ENCODE measurements around the gene ADAMTS12. TPM values are rescaled to one million over a fixed set of nuclear protein-coding genes. Genes with fewer than 3 reads are reported as not detected.

ADAMTS12 gene
- total RNA-seq, 1 experiment from 2014 or later: 1.2 TPM

DNA sequence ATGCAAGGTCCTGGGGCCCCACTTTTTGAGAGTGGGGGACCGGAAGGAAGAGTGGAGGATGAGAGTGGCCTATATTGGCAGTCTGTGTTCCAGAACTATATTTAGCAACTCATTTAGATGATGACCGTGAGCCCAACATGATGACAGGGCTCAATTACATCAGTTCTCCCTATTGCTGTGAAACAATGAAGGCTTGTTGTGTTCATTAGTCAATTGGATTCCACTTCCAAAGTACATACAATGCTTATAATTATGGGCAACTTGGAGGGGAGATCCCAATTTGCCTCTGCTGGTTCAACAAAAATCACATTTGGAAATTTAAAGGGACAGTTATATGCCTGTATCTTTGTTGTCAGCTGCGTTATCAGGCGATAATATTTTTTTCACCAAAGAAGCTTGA is 360.0 kb downstream of the ADAMTS12 start:
- no peak for DNase-seq
- TF ChIP-seq CTCF (IDR thresholded peaks at IDR 0.05; ENCODE audit: unreplicated experiment): no peak
- intact Hi-C loops (cut with micrococcal nuclease; ENCODE audit: unreplicated experiment): no loop called here
- CTCF ChIA-PET: no interaction called here
- Mint-ChIP-seq H3K27me3 (ENCODE audit: unreplicated experiment) (peaks cover 26% of the 10 kb centered on the region), H3K4me3 (ENCODE audit: low read depth, unreplicated experiment) (no peak overlapping the region), H3K9me3 (ENCODE audit: low read depth, unreplicated experiment) (peaks cover 8% of the 10 kb centered on the region), H3K36me3 (ENCODE audit: insufficient read depth, unreplicated experiment) (no peaks in the 10 kb centered on the region), H3K4me1 (ENCODE audit: low read depth, unreplicated experiment) (no peaks in the 10 kb centered on the region), H3K27ac (ENCODE audit: unreplicated experiment) (no peak overlapping the region)
- BruUV-seq (replicated peaks): no TSS peak

DNA sequence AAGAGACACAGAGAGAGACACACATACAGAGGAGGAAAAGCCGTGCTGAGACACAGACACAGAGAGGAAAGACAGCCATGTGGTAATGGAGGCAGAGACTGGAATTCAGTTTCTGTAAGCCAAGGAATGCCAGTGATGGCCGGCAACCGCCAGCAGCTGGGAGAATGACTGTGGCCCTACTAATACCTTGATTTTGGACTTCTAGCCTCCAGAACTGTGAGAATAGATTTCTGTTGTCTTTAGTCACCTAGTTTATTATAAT is 360.8 kb downstream of the ADAMTS12 start:
- H3K4me3 Mint-ChIP-seq (ENCODE audit: low read depth, unreplicated experiment): no peak overlapping the region
- no peak for DNase-seq
- no peak for TF ChIP-seq CTCF (IDR thresholded peaks at IDR 0.05; ENCODE audit: unreplicated experiment)
- H3K9me3 Mint-ChIP-seq (ENCODE audit: low read depth, unreplicated experiment): peaks cover 8% of the 10 kb centered on the region
- H3K36me3 Mint-ChIP-seq (ENCODE audit: insufficient read depth, unreplicated experiment): no peaks in the 10 kb centered on the region
- CTCF ChIA-PET: no interaction called here
- H3K27me3 Mint-ChIP-seq (ENCODE audit: unreplicated experiment): peaks cover 24% of the 10 kb centered on the region
- H3K27ac Mint-ChIP-seq (ENCODE audit: unreplicated experiment): no peak overlapping the region
- intact Hi-C loops (cut with micrococcal nuclease; ENCODE audit: unreplicated experiment): no loop called here
- H3K4me1 Mint-ChIP-seq (ENCODE audit: low read depth, unreplicated experiment): no peaks in the 10 kb centered on the region
- BruUV-seq (replicated peaks): no TSS peak

GRCh38 chr5:33530183-33531036 is 361.4 kb downstream of the ADAMTS12 start:
- no peaks in the 10 kb centered on the region for H3K36me3 Mint-ChIP-seq (ENCODE audit: insufficient read depth, unreplicated experiment)
- no peak for TF ChIP-seq CTCF (IDR thresholded peaks at IDR 0.05; ENCODE audit: unreplicated experiment)
- CTCF ChIA-PET: interaction anchor here (0.5 kb wide), 1 partner anchor 23 kb away, joined by 4 read pairs; no protein-coding TSS in a partner anchor
- intact Hi-C loops (cut with micrococcal nuclease; ENCODE audit: unreplicated experiment): no loop called here
- peaks cover 5% of the 10 kb centered on the region for H3K9me3 Mint-ChIP-seq (ENCODE audit: low read depth, unreplicated experiment)
- no peak overlapping the region for H3K4me3 Mint-ChIP-seq (ENCODE audit: low read depth, unreplicated experiment)
- H3K27me3 Mint-ChIP-seq (ENCODE audit: unreplicated experiment): peaks cover 18% of the 10 kb centered on the region
- DNase-seq: no peak
- BruUV-seq (replicated peaks): no TSS peak
- H3K27ac Mint-ChIP-seq (ENCODE audit: unreplicated experiment): no peak overlapping the region
- no peaks in the 10 kb centered on the region for H3K4me1 Mint-ChIP-seq (ENCODE audit: low read depth, unreplicated experiment)

GRCh38 chr5:33527696-33528095 is 364.1 kb downstream of the ADAMTS12 start:
- Mint-ChIP-seq H3K4me1 (ENCODE audit: low read depth, unreplicated experiment) (no peaks in the 10 kb centered on the region), H3K27me3 (ENCODE audit: unreplicated experiment) (peaks cover 24% of the 10 kb centered on the region), H3K4me3 (ENCODE audit: low read depth, unreplicated experiment) (no peak overlapping the region), H3K27ac (ENCODE audit: unreplicated experiment) (no peak overlapping the region), H3K36me3 (ENCODE audit: insufficient read depth, unreplicated experiment) (no peaks in the 10 kb centered on the region), H3K9me3 (ENCODE audit: low read depth, unreplicated experiment) (peaks cover 3% of the 10 kb centered on the region)
- BruUV-seq (replicated peaks): no TSS peak
- no peak for TF ChIP-seq CTCF (IDR thresholded peaks at IDR 0.05; ENCODE audit: unreplicated experiment)
- intact Hi-C loops (cut with micrococcal nuclease; ENCODE audit: unreplicated experiment): no loop called here
- DNase-seq: no peak
- CTCF ChIA-PET: no interaction called here

Data from Calu3 (cell line).